Liver (tissue), 9 donors: ENCODE results near the gene UIMC1. TPM values are rescaled to one million over a fixed set of nuclear protein-coding genes. Genes with fewer than 3 reads are reported as not detected.

Experiments
- DNase-seq: peaks from one replicate; pipeline ENCODE4 v3.0.0-alpha.2; 2017; ENCODE audit warnings: low spot score
- H3K27ac ChIP-seq, 2 donors: one replicate each; pipeline ENCODE4 v1.7.0; 2013; ENCODE audit warnings: inconsistent platforms in 2 of 2, low read length in 2 of 2, control low read depth in 1 of 2, low read depth in 1 of 2, mild to moderate bottlenecking in 1 of 2
- H3K27me3 ChIP-seq, 4 donors: one replicate each; pipeline versions ENCODE4 v1.6.1 to v1.7.0; 2013; ENCODE audit warnings: low read length in 3 of 4, inconsistent platforms in 1 of 4, mild to moderate bottlenecking in 1 of 4, moderate library complexity in 1 of 4; ENCODE audit not compliant: control insufficient read depth in 4 of 4, insufficient read depth in 4 of 4
- H3K36me3 ChIP-seq, 4 donors: one replicate each; pipeline versions ENCODE4 v1.6.1 to v1.7.0; 2013; ENCODE audit warnings: low read length in 3 of 4, mild to moderate bottlenecking in 3 of 4, low read depth in 1 of 4, moderate library complexity in 1 of 4; ENCODE audit not compliant: control insufficient read depth in 4 of 4, insufficient read depth in 3 of 4
- H3K4me1 ChIP-seq, 4 donors: one replicate each; pipeline versions ENCODE4 v1.6.1 to v1.7.0; 2013; ENCODE audit warnings: low read length in 3 of 4, mild to moderate bottlenecking in 3 of 4, moderate library complexity in 1 of 4; ENCODE audit not compliant: control insufficient read depth in 4 of 4, insufficient read depth in 4 of 4
- H3K4me3 ChIP-seq, 3 donors: one replicate each; pipeline versions ENCODE4 v1.6.1 to v1.7.0; 2013; ENCODE audit warnings: low read length in 3 of 3, control low read depth in 1 of 3, low read depth in 1 of 3, mild to moderate bottlenecking in 1 of 3
- H3K9ac ChIP-seq, 2 donors: one replicate each; pipeline ENCODE4 v1.7.0; 2013; ENCODE audit warnings: low read length in 2 of 2, mild to moderate bottlenecking in 2 of 2, moderate library complexity in 2 of 2, control low read depth in 1 of 2, low read depth in 1 of 2
- H3K9me3 ChIP-seq, 4 donors: one replicate each; pipeline versions ENCODE4 v1.6.1 to v1.7.0; 2013; ENCODE audit warnings: low read length in 3 of 4; ENCODE audit not compliant: control insufficient read depth in 4 of 4
- EGR1 ChIP-seq, 2 donors: IDR thresholded peaks; 2 replicates each; pipeline ENCODE4 v1.6.1; 2016 to 2018; ENCODE audit warnings: antibody characterized with exemption in 2 of 2, low read depth in 2 of 2
- FOXA1 ChIP-seq: IDR thresholded peaks from 2 replicates; pipeline ENCODE4 v1.6.1; 2016; ENCODE audit warnings: antibody characterized with exemption
- FOXA2 ChIP-seq: IDR thresholded peaks from 2 replicates; pipeline ENCODE4 v1.6.1; 2016; ENCODE audit warnings: antibody characterized with exemption
- GABPA ChIP-seq, 2 donors: IDR thresholded peaks in 1 of 2; conservative IDR thresholded peaks in 1 of 2; 2 replicates each; pipeline ENCODE4 v1.6.1; 2016; ENCODE audit warnings: antibody characterized with exemption in 2 of 2, mild to moderate bottlenecking in 1 of 2, moderate library complexity in 1 of 2
- HNF4G ChIP-seq: IDR thresholded peaks from 2 replicates; pipeline ENCODE4 v1.6.1; 2016; ENCODE audit warnings: antibody characterized with exemption
- JUND ChIP-seq, 2 donors: IDR thresholded peaks; 2 replicates each; pipeline ENCODE4 v1.6.1; 2016; ENCODE audit warnings: antibody characterized with exemption in 2 of 2
- NR2F2 ChIP-seq: IDR thresholded peaks from 2 replicates; pipeline ENCODE4 v1.6.1; 2016; ENCODE audit warnings: antibody characterized with exemption
- RAD21 ChIP-seq, 2 donors: IDR thresholded peaks; 2 replicates each; pipeline ENCODE4 v1.6.1; 2016; ENCODE audit warnings: antibody characterized with exemption in 2 of 2, mild to moderate bottlenecking in 2 of 2
- RXRA ChIP-seq, 2 donors: IDR thresholded peaks; 2 replicates each; pipeline ENCODE4 v1.6.1; 2017 to 2018; ENCODE audit warnings: antibody characterized with exemption in 2 of 2, mild to moderate bottlenecking in 1 of 2
- SP1 ChIP-seq: IDR thresholded peaks from 2 replicates; pipeline ENCODE4 v1.6.1; 2018; ENCODE audit warnings: antibody characterized with exemption, mild to moderate bottlenecking
- YY1 ChIP-seq: IDR thresholded peaks from 2 replicates; pipeline ENCODE4 v1.6.1; 2016; ENCODE audit warnings: antibody characterized with exemption, mild to moderate bottlenecking
- WGBS: extraction: QIAGEN DNeasy Blood & Tissue Kit; methylation state at CpG from one replicate; pipeline ENCODE4 v1.1.7; 2013; 5-methylcytosine and 5-hydroxymethylcytosine counted together
- polyA plus RNA-seq, 2 donors: library from polyadenylated mRNA; stranded (reverse) in 1 of 2; unstranded in 1 of 2; fragments of 200-250 nt in 1 of 2; fragments of >200 nt in 1 of 2; fragmentation: Nextera tagmentation in 1 of 2; extraction: Ambion mirVana in 1 of 2; gene quantifications; one replicate each; pipeline versions ENCODE4 v1.2.1 to v1.2.3, GENCODE V29; 2013 to 2015
- total RNA-seq, 2 donors: library from RNA; depleted of rRNA; stranded (reverse); fragments of >200 nt; gene quantifications; one replicate each; pipeline ENCODE4 v1.2.3, GENCODE V29; 2014
- TF ChIP-seq, protein P1 (sequence below): IDR thresholded peaks from 2 replicates; pipeline ENCODE4 v1.6.1; 2016; ENCODE audit warnings: antibody characterized with exemption
- TF ChIP-seq, protein P2 (sequence below): IDR thresholded peaks from 2 replicates; pipeline ENCODE4 v1.6.1; 2016; ENCODE audit warnings: antibody characterized with exemption
- TF ChIP-seq, protein P3 (sequence below): fragments of 150-350 bp; IDR thresholded peaks from 2 replicates; pipeline ENCODE4 v1.5.1; 2017; ENCODE audit warnings: improper control_type of control experiment, low read depth, low read length; ENCODE audit not compliant: missing input control
- TF ChIP-seq, protein P4 (sequence below): IDR thresholded peaks from 2 replicates; pipeline ENCODE4 v1.6.1; 2016; ENCODE audit warnings: antibody characterized with exemption
- donor health status: healthy.
- donor health status: healthy.
- donor health status: healthy.
- donor health status: healthy.
- donor health status: healthy.

UIMC1 gene
- total and polyA plus RNA-seq, 4 donors: 5.9 to 26.0 (median 11.7) TPM

DNA sequence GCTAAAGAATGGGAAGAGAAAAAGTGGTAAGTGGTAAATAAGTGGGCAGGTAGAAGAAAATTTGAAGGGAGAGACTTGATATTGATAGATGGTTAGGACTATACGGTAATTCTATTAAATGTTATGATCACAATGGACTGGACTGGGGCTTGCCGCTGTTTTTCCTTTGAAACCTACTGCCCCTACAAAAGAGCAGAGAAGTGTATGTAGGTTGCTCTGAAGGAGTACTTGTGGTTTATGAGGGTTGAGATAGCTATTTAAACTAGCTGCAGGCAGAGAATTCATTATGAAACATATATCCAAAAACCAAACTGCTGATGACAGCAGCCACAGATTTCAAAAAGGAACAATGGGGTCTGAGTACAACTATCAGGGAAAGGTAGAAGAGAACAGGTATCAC lies 90.7 kb downstream of the UIMC1 start:
- TF ChIP-seq RAD21 (IDR thresholded peaks at IDR 0.05) (no peak), GABPA (IDR thresholded peaks at IDR 0.05 in 1 of 2, conservative IDR thresholded peaks at IDR 0.05 in 1 of 2) (no peak), EGR1 (IDR thresholded peaks at IDR 0.05; ENCODE audit: low read depth in 2 of 2) (no peak), JUND (IDR thresholded peaks at IDR 0.05) (no peak), SP1 (no peak), HNF4G (no peak), RXRA (IDR thresholded peaks at IDR 0.05) (no peak), FOXA2 (no peak)
- TF ChIP-seq, protein P1, sequence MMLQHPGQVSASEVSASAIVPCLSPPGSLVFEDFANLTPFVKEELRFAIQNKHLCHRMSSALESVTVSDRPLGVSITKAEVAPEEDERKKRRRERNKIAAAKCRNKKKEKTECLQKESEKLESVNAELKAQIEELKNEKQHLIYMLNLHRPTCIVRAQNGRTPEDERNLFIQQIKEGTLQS: no peak
- TF ChIP-seq, protein P2, sequence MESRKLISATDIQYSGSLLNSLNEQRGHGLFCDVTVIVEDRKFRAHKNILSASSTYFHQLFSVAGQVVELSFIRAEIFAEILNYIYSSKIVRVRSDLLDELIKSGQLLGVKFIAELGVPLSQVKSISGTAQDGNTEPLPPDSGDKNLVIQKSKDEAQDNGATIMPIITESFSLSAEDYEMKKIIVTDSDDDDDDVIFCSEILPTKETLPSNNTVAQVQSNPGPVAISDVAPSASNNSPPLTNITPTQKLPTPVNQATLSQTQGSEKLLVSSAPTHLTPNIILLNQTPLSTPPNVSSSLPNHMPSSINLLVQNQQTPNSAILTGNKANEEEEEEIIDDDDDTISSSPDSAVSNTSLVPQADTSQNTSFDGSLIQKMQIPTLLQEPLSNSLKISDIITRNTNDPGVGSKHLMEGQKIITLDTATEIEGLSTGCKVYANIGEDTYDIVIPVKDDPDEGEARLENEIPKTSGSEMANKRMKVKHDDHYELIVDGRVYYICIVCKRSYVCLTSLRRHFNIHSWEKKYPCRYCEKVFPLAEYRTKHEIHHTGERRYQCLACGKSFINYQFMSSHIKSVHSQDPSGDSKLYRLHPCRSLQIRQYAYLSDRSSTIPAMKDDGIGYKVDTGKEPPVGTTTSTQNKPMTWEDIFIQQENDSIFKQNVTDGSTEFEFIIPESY: no peak
- TF ChIP-seq, protein P3, sequence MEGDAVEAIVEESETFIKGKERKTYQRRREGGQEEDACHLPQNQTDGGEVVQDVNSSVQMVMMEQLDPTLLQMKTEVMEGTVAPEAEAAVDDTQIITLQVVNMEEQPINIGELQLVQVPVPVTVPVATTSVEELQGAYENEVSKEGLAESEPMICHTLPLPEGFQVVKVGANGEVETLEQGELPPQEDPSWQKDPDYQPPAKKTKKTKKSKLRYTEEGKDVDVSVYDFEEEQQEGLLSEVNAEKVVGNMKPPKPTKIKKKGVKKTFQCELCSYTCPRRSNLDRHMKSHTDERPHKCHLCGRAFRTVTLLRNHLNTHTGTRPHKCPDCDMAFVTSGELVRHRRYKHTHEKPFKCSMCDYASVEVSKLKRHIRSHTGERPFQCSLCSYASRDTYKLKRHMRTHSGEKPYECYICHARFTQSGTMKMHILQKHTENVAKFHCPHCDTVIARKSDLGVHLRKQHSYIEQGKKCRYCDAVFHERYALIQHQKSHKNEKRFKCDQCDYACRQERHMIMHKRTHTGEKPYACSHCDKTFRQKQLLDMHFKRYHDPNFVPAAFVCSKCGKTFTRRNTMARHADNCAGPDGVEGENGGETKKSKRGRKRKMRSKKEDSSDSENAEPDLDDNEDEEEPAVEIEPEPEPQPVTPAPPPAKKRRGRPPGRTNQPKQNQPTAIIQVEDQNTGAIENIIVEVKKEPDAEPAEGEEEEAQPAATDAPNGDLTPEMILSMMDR: no peak
- TF ChIP-seq, protein P4, sequence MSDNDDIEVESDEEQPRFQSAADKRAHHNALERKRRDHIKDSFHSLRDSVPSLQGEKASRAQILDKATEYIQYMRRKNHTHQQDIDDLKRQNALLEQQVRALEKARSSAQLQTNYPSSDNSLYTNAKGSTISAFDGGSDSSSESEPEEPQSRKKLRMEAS: no peak
- Histone ChIP-seq H3K36me3 (peaks cover 2 to 14% (median 5%) of the 10 kb centered on the region in 4 donors), H3K27ac (no peak overlapping the region), H3K9me3 (no peaks in the 10 kb centered on the region), H3K9ac (no peak overlapping the region), H3K4me3 (no peak overlapping the region), H3K27me3 (no peaks in the 10 kb centered on the region), H3K4me1 (peaks cover 0 to 2% (median 0%) of the 10 kb centered on the region in 4 donors)
- DNase-seq: no peak
- WGBS: 96% methylated on average over 2 of the region's 2 CpGs

DNA sequence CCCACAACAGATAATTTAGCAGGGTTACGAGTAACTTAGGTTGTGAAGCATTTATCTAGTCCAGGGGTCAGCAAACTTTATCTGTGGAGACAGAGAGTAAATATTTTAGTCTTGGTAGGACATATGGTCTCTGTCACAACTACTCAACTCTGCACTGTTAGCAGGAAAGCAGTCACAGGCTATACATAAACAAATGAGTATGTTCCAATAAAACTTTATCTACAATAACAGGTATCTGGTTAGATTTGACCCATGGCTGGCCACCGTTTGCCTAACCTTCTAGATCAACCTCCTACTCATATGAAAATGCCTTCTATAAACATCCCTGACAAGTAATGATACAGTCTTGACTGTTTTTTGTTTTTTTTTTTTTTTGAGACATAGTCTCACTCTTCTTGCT lies 94.5 kb downstream of the UIMC1 start:
- Histone ChIP-seq H3K27me3 (no peaks in the 10 kb centered on the region), H3K27ac (no peak overlapping the region), H3K36me3 (peaks cover 5 to 18% (median 15%) of the 10 kb centered on the region in 4 donors), H3K4me1 (peaks cover 0 to 2% (median 0%) of the 10 kb centered on the region in 4 donors), H3K9me3 (no peaks in the 10 kb centered on the region), H3K9ac (no peak overlapping the region), H3K4me3 (no peak overlapping the region)
- TF ChIP-seq, protein P4: no peak
- no peak for TF ChIP-seq YY1
- TF ChIP-seq, protein P2: no peak
- no peak for TF ChIP-seq FOXA2
- no peak for TF ChIP-seq FOXA1
- TF ChIP-seq HNF4G: no peak
- no peak for TF ChIP-seq JUND (IDR thresholded peaks at IDR 0.05)
- no peak for TF ChIP-seq NR2F2
- 85% methylated on average over 2 of the region's 2 CpGs for WGBS
- DNase-seq: no peak
